K562 (cell line): Measurements from ENCODE around the gene TSSK2. TPM values are rescaled to one million over a fixed set of nuclear protein-coding genes. Genes with fewer than 3 reads are reported as not detected.

Source experiments
- ARHGAP35 ChIP-seq: fragments of 450-650 bp; IDR thresholded peaks from 2 replicates; pipeline ENCODE4 v1.6.1; 2018; ENCODE audit not compliant: partially characterized antibody
- ARID3B ChIP-seq: fragments of 250-450 bp; sonication (Bioruptor Pico); IDR thresholded peaks from 2 replicates; pipeline ENCODE4 v1.4.0; 2020; ENCODE audit warnings: borderline replicate concordance
- BCOR ChIP-seq: fragments of 450-650 bp; IDR thresholded peaks from 2 replicates; pipeline ENCODE4 v1.6.1; 2016
- CTCF ChIP-seq, 3 experiments: IDR thresholded peaks in 2 of 3; conservative IDR thresholded peaks in 1 of 3; 2 replicates each; pipeline ENCODE4 v1.5.1; 2011 to 2012; ENCODE audit warnings: low read length in 3 of 3, mild to moderate bottlenecking in 3 of 3, control low read depth in 2 of 3, improper control_type of control experiment in 1 of 3, inconsistent platforms in 1 of 3, low read depth in 1 of 3, mixed read lengths in 1 of 3, moderate library complexity in 1 of 3; ENCODE audit not compliant: insufficient read depth in 2 of 3
- EHMT2 ChIP-seq: fragments of 450-650 bp; IDR thresholded peaks from 2 replicates; pipeline ENCODE4 v1.6.1; 2018; ENCODE audit warnings: antibody characterized with exemption
- POLR2AphosphoS5 ChIP-seq: IDR thresholded peaks from 2 replicates; pipeline ENCODE4 v1.6.1; 2011; ENCODE audit warnings: mild to moderate bottlenecking, low read depth, low read length, moderate library complexity; ENCODE audit not compliant: control insufficient read depth, insufficient read depth
- RBBP5 ChIP-seq: fragments of 200-600 bp; sonication (generic); IDR thresholded peaks from 2 replicates; pipeline ENCODE4 v1.6.1; 2012; ENCODE audit warnings: borderline replicate concordance, mild to moderate bottlenecking, low read length, control low read depth, inconsistent platforms; ENCODE audit not compliant: insufficient read depth, poor library complexity, severe bottlenecking
- SMARCA5 ChIP-seq: fragments of 450-650 bp; IDR thresholded peaks from 2 replicates; pipeline ENCODE4 v1.6.1; 2016
- THRB ChIP-seq: fragments of 450-650 bp; formaldehyde crosslinking; conservative IDR thresholded peaks from 2 replicates; pipeline ENCODE4 v1.4.0; 2022; ENCODE audit warnings: mild to moderate bottlenecking, missing genetic modification characterization
- WHSC1 ChIP-seq: IDR thresholded peaks from one replicate; pipeline ENCODE4 v1.6.1; 2012; ENCODE audit warnings: low read length, control low read depth, inconsistent platforms
- polyA plus RNA-seq, 8 experiments: library from polyadenylated mRNA; depleted of rRNA in 4 of 8; stranded (reverse) in 5 of 8; unstranded in 3 of 8; fragments of >200 nt; fragmentation: Nextera tagmentation in 2 of 8; fragmentation: Illumina TruSeq in 1 of 8; extraction: Ambion mirVana in 2 of 8; extraction: Trizol in 1 of 8; gene quantifications; 2 replicates each; pipeline versions ENCODE4 v1.2.1 to v1.2.3, GENCODE V29; 2011 to 2014; ENCODE audit warnings: inconsistent platforms in 1 of 8, missing spikeins in 1 of 8
- total RNA-seq, 7 experiments: library from RNA; depleted of rRNA in 6 of 7; stranded (reverse); fragments of >200 nt in 6 of 7; fragmentation: Illumina TruSeq in 2 of 7; extraction: Trizol in 2 of 7; gene quantifications; 2 replicates each; pipeline versions ENCODE4 v1.2.1 to v1.2.3, GENCODE V29; 2011 to 2021; ENCODE audit warnings: low replicate concordance in 1 of 7

TSSK2 gene
- total and polyA plus RNA-seq, 9 of the 15 experiments (the other 6 are each of a cell fraction or from before 2014, with no cell fraction given) = 0.04 TPM; not detected in 8

- TF ChIP-seq CTCF (IDR thresholded peaks at IDR 0.05 in 2 of 3, conservative IDR thresholded peaks at IDR 0.05 in 1 of 3; ENCODE audit: insufficient read depth in 2 of 3, low read depth in 1 of 3, low read length in 3 of 3) (peak; percentile 82 to 99 (median 90)), ARHGAP35 (peak; percentile 26), ARID3B (0 out of 2 replicates have a peak, but pooled peaks have one; percentile 8), THRB (CRISPR knock-in tag) (no peak), WHSC1 (peak; percentile 96), EHMT2 (peak; percentile 33; the same call in 1 of the 2 replicates), POLR2AphosphoS5 (no peak), SMARCA5 (peak; percentile 35; the same call in 1 of the 2 replicates), BCOR (0 out of 2 replicates have a peak, but pooled peaks have one; percentile 8), RBBP5 (peak; percentile 35)
These were observed 37.2 kb downstream of the TSSK2 start (continued) for GRCh38 chr22:19168088-19168890.
